OCI-LY1 (cell line): ENCODE results near the gene GAS1.

Experiments used
- EZH2 ChIP-seq: fragments of 200-600 bp; sonication (generic), shearing (Covaris generic); IDR thresholded peaks from 2 replicates; pipeline ENCODE4 v1.8.0; 2017; ENCODE audit warnings: borderline replicate concordance, mixed run types, mild to moderate bottlenecking, antibody characterized with exemption, low read length, moderate library complexity, mixed read lengths
- TF ChIP-seq, protein P1 (sequence below): fragments of 200-600 bp; sonication (generic), shearing (Covaris generic); IDR thresholded peaks from 2 replicates; pipeline ENCODE4 v1.5.1; 2017; ENCODE audit warnings: mild to moderate bottlenecking, antibody characterized with exemption, low read length, moderate library complexity, mixed read lengths

- TF ChIP-seq, protein P1, sequence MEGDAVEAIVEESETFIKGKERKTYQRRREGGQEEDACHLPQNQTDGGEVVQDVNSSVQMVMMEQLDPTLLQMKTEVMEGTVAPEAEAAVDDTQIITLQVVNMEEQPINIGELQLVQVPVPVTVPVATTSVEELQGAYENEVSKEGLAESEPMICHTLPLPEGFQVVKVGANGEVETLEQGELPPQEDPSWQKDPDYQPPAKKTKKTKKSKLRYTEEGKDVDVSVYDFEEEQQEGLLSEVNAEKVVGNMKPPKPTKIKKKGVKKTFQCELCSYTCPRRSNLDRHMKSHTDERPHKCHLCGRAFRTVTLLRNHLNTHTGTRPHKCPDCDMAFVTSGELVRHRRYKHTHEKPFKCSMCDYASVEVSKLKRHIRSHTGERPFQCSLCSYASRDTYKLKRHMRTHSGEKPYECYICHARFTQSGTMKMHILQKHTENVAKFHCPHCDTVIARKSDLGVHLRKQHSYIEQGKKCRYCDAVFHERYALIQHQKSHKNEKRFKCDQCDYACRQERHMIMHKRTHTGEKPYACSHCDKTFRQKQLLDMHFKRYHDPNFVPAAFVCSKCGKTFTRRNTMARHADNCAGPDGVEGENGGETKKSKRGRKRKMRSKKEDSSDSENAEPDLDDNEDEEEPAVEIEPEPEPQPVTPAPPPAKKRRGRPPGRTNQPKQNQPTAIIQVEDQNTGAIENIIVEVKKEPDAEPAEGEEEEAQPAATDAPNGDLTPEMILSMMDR = no peak
- TF ChIP-seq EZH2 = no peak
Measured at GRCh38 chr9:86987900-86988299, 40.6 kb upstream of the GAS1 start.
